RWPE2 (cell line): ENCODE data around the gene MBD2.

Experiments used
- ATAC-seq: fragments of 200-7000 bp; cut with Tn5 transposase; 3 replicates; pipeline ENCODE4 v1.9.1; 2021; ENCODE audit warnings: low read depth
- DNase-seq: peaks from one replicate; pipeline ENCODE4 v3.0.0-alpha.2; 2020; ENCODE audit warnings: low spot score
- H3K27ac ChIP-seq: fragments of 450-650 bp; 2 replicates; pipeline ENCODE4 v1.5.1; 2017; ENCODE audit warnings: mild to moderate bottlenecking; ENCODE audit not compliant: poor library complexity, severe bottlenecking
- H3K27me3 ChIP-seq: fragments of 250-450 bp; sonication (Bioruptor Pico); 2 replicates; pipeline ENCODE4 v1.5.1; 2021; ENCODE audit warnings: mild to moderate bottlenecking, moderate library complexity; ENCODE audit not compliant: insufficient read depth, poor library complexity, severe bottlenecking
- H3K36me3 ChIP-seq: fragments of 250-450 bp; sonication (Bioruptor Pico); 2 replicates; pipeline ENCODE4 v1.5.1; 2020; ENCODE audit warnings: low read depth, mild to moderate bottlenecking, moderate library complexity
- H3K4me1 ChIP-seq: fragments of 250-450 bp; sonication (Bioruptor Pico); 2 replicates; pipeline ENCODE4 v1.5.1; 2021; ENCODE audit warnings: mild to moderate bottlenecking, moderate library complexity; ENCODE audit not compliant: insufficient read depth, poor library complexity, severe bottlenecking
- H3K4me3 ChIP-seq: fragments of 250-450 bp; sonication (Bioruptor Pico); 2 replicates; pipeline ENCODE4 v1.5.1; 2021; ENCODE audit warnings: mild to moderate bottlenecking, moderate library complexity; ENCODE audit not compliant: severe bottlenecking
- H3K9me3 ChIP-seq: fragments of 250-450 bp; sonication (Bioruptor Pico); 2 replicates; pipeline ENCODE4 v1.5.1; 2021; ENCODE audit warnings: mild to moderate bottlenecking, moderate library complexity; ENCODE audit not compliant: severe bottlenecking
- TF ChIP-seq, protein P1 (sequence below): fragments of 450-650 bp; IDR thresholded peaks from one replicate; pipeline ENCODE4 v1.5.1; 2017; ENCODE audit warnings: mild to moderate bottlenecking, moderate library complexity; ENCODE audit not compliant: poor library complexity, severe bottlenecking

The MBD2 gene

DNA sequence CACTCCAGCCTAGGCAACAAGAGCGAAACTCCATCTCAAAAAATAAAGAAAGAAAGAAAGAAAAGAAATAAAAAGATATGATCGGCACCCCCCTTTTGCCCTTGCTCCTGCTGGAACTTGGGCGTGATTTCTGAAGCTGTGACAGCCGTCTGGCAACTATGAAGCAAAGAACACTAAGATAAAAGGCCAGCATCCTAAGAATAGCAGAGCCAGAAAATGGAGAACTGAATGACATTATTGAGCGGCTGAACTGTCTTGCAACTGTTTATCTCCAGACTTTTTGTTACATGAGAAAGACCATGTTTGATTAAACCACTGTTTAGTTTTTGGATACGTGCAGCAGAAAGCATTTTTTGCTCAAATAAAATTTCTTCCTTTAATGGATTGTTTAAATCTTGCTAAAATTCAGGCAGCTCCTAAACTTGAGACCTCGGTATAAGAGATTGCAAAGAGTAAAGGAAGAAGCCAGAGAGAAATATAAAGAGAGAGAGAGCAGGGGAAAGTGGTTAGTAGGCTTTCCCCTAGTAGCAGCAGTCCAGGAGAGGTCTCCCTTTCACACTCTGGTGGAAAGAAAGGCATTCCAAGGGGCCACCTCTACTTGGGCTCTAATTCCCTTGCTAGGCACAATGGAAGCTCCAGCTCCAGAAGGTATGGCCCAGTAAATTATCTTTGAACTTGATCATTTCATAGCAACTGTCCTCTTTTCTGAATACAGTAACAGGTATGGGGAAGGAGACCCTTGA, 8.2 kb upstream of the MBD2 start:
- TF ChIP-seq, protein P1, sequence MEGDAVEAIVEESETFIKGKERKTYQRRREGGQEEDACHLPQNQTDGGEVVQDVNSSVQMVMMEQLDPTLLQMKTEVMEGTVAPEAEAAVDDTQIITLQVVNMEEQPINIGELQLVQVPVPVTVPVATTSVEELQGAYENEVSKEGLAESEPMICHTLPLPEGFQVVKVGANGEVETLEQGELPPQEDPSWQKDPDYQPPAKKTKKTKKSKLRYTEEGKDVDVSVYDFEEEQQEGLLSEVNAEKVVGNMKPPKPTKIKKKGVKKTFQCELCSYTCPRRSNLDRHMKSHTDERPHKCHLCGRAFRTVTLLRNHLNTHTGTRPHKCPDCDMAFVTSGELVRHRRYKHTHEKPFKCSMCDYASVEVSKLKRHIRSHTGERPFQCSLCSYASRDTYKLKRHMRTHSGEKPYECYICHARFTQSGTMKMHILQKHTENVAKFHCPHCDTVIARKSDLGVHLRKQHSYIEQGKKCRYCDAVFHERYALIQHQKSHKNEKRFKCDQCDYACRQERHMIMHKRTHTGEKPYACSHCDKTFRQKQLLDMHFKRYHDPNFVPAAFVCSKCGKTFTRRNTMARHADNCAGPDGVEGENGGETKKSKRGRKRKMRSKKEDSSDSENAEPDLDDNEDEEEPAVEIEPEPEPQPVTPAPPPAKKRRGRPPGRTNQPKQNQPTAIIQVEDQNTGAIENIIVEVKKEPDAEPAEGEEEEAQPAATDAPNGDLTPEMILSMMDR: no peak
- ATAC-seq (no peak), DNase-seq (no peak)
- peak overlapping the region; percentile 29 for H3K27ac ChIP-seq
- H3K9me3 ChIP-seq: no peaks in the 10 kb centered on the region
- no peaks in the 10 kb centered on the region for H3K36me3 ChIP-seq
- H3K4me3 ChIP-seq: no peak overlapping the region
- H3K27me3 ChIP-seq: no peaks in the 10 kb centered on the region
- peaks cover 5% of the 10 kb centered on the region for H3K4me1 ChIP-seq

DNA sequence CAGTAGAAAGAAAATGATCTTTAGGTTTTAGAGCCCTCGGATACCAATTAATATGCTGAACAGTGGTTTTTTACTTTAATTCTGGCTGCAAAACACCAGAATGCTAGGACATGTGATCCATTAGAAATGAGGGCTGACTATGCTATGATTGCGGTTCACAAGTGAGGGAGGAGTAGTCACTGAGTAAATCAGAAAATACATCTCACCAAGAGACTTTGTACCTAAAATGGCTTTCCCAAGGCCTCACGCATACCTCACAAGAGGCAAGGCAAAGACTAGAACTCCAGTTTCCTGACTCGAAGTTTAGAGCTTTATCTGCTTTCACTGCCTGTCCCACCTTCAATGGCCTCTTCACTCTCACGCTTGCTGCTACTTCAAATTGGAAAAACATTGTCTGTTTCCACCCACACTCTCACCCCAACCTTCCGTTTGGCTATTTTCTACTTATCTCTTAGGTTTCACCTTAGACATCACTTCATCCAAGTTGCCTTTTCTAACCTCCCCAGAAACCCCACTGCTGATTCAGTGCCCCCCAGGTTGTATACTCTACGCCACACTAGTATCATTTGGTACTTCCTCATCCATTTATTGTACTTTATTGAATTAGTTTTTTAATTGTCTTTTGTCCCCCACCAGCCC, 5.1 kb upstream of the MBD2 start:
- H3K4me1 ChIP-seq: peaks cover 5% of the 10 kb centered on the region
- H3K4me3 ChIP-seq: no peak overlapping the region
- no peaks in the 10 kb centered on the region for H3K36me3 ChIP-seq
- DNase-seq (no peak), ATAC-seq (no peak)
- no peaks in the 10 kb centered on the region for H3K9me3 ChIP-seq
- TF ChIP-seq, protein P1: no peak
- no peaks in the 10 kb centered on the region for H3K27me3 ChIP-seq
- no peak overlapping the region for H3K27ac ChIP-seq

DNA sequence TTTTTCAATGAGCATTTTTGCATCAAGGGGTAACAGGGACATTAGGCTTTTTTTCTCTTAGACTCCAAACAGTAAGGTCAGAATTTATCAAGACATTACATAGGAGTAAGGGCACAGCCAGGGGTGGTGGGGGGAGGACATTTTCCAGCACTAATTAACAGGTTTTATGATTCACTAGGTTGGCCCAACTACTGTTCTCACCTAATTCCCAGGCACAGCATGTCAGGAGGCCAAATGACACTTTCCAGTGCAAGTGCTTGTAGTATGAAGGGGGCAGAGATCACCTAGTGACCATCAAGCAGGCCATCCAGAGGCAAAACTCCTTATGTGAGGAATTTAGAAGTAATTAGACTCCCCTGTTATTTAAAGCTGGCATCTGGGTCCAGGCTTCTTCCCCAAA, 3.9 kb upstream of the MBD2 start:
- TF ChIP-seq, protein P1: no peak
- Histone ChIP-seq H3K27ac (no peak overlapping the region), H3K9me3 (no peaks in the 10 kb centered on the region), H3K4me1 (peaks cover 1% of the 10 kb centered on the region), H3K36me3 (no peaks in the 10 kb centered on the region), H3K27me3 (no peaks in the 10 kb centered on the region), H3K4me3 (no peak overlapping the region)
- DNase-seq (no peak), ATAC-seq (no peak)

DNA sequence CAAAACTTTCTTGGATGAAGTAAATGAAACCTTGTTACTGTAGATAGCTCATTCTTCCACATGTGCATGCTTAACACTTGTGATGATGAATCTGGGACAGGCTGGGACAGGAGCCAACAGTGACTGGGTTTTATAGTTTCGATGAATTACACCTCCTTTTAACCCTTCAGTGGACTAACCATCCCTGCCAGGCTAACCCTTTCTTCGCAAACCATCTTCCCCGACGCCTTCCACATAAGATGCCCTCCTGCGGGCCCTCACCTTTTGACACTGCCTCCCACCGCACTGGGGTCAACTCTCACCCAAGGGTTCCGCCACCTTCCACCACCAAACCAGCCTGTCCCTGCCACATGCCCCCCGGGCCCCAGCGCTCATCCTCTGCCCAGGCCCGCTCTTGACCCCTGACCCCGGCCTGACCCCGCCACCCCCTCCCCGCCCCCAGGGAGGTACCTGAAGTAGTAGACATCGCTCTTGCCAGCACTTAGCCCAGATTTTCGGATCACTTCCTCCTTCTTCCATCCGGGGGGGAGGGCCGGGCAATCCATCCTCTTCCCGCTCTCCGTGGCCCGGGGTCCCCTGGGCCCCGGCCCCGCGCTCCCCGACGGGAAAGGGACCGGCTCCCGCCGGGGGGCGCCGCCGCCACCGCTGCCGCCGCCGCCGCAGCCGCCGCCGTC, 764 bp downstream of the MBD2 start:
- TF ChIP-seq, protein P1: peak; percentile 34
- Histone ChIP-seq H3K9me3 (no peaks in the 10 kb centered on the region), H3K27me3 (no peaks in the 10 kb centered on the region), H3K4me3 (peak overlapping the region; percentile 92), H3K36me3 (peaks cover 18% of the 10 kb centered on the region), H3K27ac (peak overlapping the region; percentile 88), H3K4me1 (peaks cover 12% of the 10 kb centered on the region)
- ATAC-seq: peak; percentile 70
- DNase-seq: peak; percentile 74
